GM08714 (cell line): ENCODE measurements around the gene CELSR1.

Experiments
- H3K4me3 ChIP-seq: fragments of 200-500 bp; sonication (Bioruptor generic); 2 replicates; pipeline ENCODE4 v1.5.1; 2014; ENCODE audit warnings: mild to moderate bottlenecking, low read length, inconsistent platforms
- ZNF274 ChIP-seq: IDR thresholded peaks from 2 replicates; pipeline ENCODE4 v1.6.1; 2012; ENCODE audit warnings: mild to moderate bottlenecking, low read depth, low read length

Gene CELSR1

GRCh38 chr22:46429325-46429853, 108.0 kb downstream of the CELSR1 start:
- TF ChIP-seq ZNF274: no peak
- no peak overlapping the region for H3K4me3 ChIP-seq

- no peak for TF ChIP-seq ZNF274
- H3K4me3 ChIP-seq: no peak overlapping the region
Measured at GRCh38 chr22:46428602-46429324, 108.7 kb downstream of the CELSR1 start.

- no peak for TF ChIP-seq ZNF274
Measured at GRCh38 chr22:46428171-46428570, 109.2 kb downstream of the CELSR1 start.

GRCh38 chr22:46425016-46425415, 112.4 kb downstream of the CELSR1 start:
- no peak overlapping the region for H3K4me3 ChIP-seq
- no peak for TF ChIP-seq ZNF274

More at GRCh38 chr22:46428171-46428570, 109.2 kb downstream of the CELSR1 start:
- no peak overlapping the region for H3K4me3 ChIP-seq

DNA sequence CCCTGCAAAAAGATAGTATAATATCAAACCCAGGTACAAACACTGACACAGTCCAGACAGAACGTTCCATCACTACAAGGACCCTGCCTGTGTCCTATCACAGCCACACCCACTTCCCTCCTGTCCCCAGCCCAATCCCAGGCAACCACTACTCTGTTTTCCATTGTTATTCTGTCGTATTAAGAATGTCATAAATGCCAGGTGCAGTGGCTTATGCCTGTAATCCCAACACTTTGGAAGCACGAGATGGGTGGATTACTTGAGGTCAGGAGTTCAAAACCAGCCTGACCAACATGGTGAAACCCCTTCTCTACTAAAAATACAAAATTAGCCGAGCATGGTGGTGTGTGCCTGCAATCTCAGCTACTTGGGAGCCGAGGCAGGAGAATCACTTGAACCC, 112.9 kb downstream of the CELSR1 start:
- no peak for TF ChIP-seq ZNF274
- H3K4me3 ChIP-seq: no peak overlapping the region

DNA sequence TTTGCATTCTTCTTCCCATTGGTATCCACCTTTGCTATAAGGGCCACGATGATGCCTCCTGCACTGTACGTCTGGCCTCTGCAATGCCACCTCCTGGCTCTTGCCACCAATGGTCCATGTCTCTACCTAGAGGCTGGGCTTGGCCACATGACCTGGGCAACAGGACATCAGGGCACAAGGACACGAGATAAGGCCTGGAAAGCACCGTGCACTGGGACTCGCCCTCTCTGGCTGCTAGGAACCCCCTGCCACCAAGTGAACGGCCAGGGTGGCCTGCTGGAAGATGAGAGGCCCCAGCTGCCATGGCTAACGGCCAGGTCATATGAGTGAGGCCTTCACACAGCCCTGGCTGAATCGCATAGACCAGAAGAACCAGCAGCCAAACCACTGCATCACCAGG, 114.5 kb downstream of the CELSR1 start:
- no peak overlapping the region for H3K4me3 ChIP-seq
- TF ChIP-seq ZNF274: no peak

GRCh38 chr22:46421267-46421666, 116.2 kb downstream of the CELSR1 start:
- no peak for TF ChIP-seq ZNF274
- H3K4me3 ChIP-seq: no peak overlapping the region

DNA sequence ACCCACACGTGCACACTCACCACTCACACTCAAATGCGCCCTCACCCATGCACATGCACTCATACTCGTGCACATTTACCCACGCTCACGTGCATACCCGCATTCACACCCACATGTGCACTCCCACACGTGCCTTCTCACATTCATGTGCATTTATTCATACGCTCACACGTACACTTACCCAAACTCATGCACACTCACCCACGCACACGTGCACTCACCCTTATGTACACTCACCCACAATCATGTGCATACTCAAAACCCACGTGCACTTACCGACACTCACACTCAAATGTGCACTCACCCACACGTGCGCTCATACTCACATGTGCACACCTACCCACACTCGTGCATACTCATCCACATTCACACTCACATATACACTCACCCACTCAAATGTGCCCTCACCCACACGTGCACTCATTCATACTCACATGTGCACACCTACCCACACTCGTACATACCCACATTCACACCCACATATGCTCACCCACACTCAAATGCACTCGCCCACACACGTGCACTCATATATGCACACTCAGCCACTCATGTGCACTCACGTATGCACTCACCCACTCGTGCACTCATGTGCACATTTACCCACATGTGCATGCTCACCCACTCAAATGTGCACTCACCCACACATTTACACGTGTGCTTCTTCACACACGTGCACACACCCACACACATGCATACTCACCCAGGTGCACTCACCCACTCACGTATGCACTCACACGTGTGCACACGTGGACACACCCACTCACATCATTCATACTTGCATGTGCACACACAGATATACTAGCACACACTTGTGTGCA, 117.5 kb downstream of the CELSR1 start:
- TF ChIP-seq ZNF274: no peak
- no peak overlapping the region for H3K4me3 ChIP-seq

- TF ChIP-seq ZNF274: no peak
- H3K4me3 ChIP-seq: no peak overlapping the region
Measured at GRCh38 chr22:46418827-46419226, 118.6 kb downstream of the CELSR1 start.

GRCh38 chr22:46417769-46418168, 119.7 kb downstream of the CELSR1 start:
- TF ChIP-seq ZNF274: no peak
- no peak overlapping the region for H3K4me3 ChIP-seq

GRCh38 chr22:46416891-46417580, 120.4 kb downstream of the CELSR1 start:
- no peak for TF ChIP-seq ZNF274
- H3K4me3 ChIP-seq: no peak overlapping the region

DNA sequence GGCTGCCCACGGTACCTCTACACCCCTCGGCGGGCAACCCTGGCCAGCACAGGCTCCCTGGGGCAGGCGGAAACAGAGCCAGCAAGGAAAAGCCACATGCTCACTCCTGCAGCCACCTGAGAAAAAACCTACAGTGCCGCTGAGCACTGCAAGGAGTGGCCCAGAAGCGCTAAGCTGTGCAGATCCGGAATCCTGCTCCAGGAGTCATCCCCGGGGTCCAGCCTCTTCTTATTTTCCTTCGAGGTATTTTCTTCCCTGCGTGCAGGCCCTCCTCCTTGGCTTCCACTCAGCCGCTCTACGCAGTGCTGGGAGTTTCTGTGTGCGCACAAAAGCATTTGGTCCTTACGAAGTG, 120.9 kb downstream of the CELSR1 start:
- TF ChIP-seq ZNF274: no peak
- H3K4me3 ChIP-seq: no peak overlapping the region

GRCh38 chr22:46415776-46416519, 121.5 kb downstream of the CELSR1 start:
- no peak overlapping the region for H3K4me3 ChIP-seq
- TF ChIP-seq ZNF274: no peak

- no peak overlapping the region for H3K4me3 ChIP-seq
- no peak for TF ChIP-seq ZNF274
Measured at GRCh38 chr22:46414704-46415103, 122.7 kb downstream of the CELSR1 start.
